AG10803 (cell line): ENCODE data around the gene CACNA1E.
A peak's percentile ranks its signal among the peaks of the same experiment; 100 is the strongest.

Experiments
- DNase-seq: peaks from one replicate; pipeline ENCODE4 v3.0.0; 2010; ENCODE audit warnings: low read depth
- H3K4me3 ChIP-seq: 2 replicates; pipeline ENCODE4 v1.5.1; 2011; ENCODE audit warnings: mild to moderate bottlenecking, low read length, control low read depth
- CTCF ChIP-seq: conservative IDR thresholded peaks from 2 replicates; pipeline ENCODE4 v1.5.1; 2011; ENCODE audit warnings: mild to moderate bottlenecking, low read length, control low read depth, inconsistent platforms

The CACNA1E gene

GRCh38 chr1:181484821-181485220 lies 1.5 kb downstream of the CACNA1E start:
- DNase-seq: no peak
- no peak overlapping the region for H3K4me3 ChIP-seq
- no peak for TF ChIP-seq CTCF

GRCh38 chr1:181485287-181486097 lies 2.2 kb downstream of the CACNA1E start:
- TF ChIP-seq CTCF: no peak
- DNase-seq: no peak
- no peak overlapping the region for H3K4me3 ChIP-seq

GRCh38 chr1:181486098-181486420 lies 2.7 kb downstream of the CACNA1E start:
- no peak for DNase-seq
- no peak for TF ChIP-seq CTCF
- H3K4me3 ChIP-seq: no peak overlapping the region

- DNase-seq: no peak
- no peak for TF ChIP-seq CTCF
- no peak overlapping the region for H3K4me3 ChIP-seq
Measured at GRCh38 chr1:181488866-181489265, 5.5 kb downstream of the CACNA1E start.

- no peak overlapping the region for H3K4me3 ChIP-seq
- DNase-seq: no peak
- no peak for TF ChIP-seq CTCF
Measured at GRCh38 chr1:181490276-181490675, 7.0 kb downstream of the CACNA1E start.

- peak; percentile 16 for DNase-seq
- TF ChIP-seq CTCF: no peak
- H3K4me3 ChIP-seq: no peak overlapping the region
Measured at GRCh38 chr1:181490740-181491712, 7.7 kb downstream of the CACNA1E start.
